ENCODE results near the gene LAMTOR5.

DNA sequence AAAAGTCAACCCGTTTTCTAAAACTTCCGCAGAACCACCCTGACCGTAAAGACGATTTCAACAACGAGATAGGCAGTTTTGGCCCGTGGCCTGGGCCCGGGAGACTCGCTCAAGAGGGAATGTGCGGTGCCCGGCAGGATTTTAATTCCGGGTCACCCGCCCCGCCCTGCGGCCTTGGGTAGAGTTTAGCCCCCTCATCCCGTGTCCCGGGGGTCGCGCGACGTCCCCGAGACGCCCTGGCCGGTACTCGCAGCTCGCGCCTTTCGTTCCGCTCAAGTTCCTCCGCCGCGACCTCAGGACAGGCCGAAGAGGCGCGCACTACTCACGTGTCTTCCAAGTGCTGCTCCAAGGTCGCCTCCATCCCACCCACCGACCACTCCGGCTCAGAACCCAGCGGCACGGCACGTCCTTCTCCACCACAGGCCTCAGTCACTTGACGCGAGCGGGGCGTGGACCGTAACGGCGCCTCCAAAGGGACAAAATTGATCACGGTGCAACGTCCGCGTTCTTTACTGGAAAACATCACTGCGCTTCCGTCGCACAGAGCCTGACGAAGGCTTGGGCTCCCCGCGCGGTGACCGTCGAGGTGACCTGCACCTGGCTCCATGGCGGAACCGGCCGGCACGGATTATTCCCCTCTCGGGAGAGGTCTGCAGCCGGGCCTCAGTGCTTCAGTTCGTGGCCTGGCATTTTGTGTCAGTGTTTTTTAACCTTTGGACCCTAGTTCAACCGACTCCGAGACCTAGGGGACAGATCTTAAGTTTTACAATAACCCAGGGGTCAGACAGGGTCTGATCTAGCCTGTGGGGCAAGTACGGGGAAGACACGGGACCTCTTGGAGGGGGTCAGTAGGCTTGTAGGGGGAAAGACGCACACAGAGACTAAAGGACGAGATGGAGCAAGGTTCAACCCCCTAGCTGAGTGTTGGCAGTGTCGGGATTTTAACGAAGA, at the start of gene LAMTOR5:
- TF ChIP-seq CTCF (conservative IDR thresholded peaks at IDR 0.05; ENCODE audit: low read depth, low read length) (no peak), EZH2 (IDR thresholded peaks at IDR 0.05; ENCODE audit: borderline replicate concordance, low read depth, low read length, poor library complexity, severe bottlenecking) (no peak)

Data from A673 (cell line).